Measurements from ENCODE around the gene POGZ. TPM values are rescaled to one million over a fixed set of nuclear protein-coding genes. Genes with fewer than 3 reads are reported as not detected.

Gene POGZ
- total and polyA plus RNA-seq, 2 of the 13 experiments (the other 11 are each of a cell fraction or from before 2014, with no cell fraction given): 15.3 to 45.6 TPM

- TF ChIP-seq MXD1 (CRISPR knock-in tag; IDR thresholded peaks at IDR 0.05) (no peak), ZNF296 (CRISPR knock-in tag; conservative IDR thresholded peaks at IDR 0.05) (no peak), ISX (CRISPR knock-in tag; conservative IDR thresholded peaks at IDR 0.05) (no peak), RAD21 (CRISPR knock-in tag; IDR thresholded peaks at IDR 0.05) (no peak)
Observed at GRCh38 chr1:151459331-151460046, at the start of gene POGZ (continued).

GRCh38 chr1:151508833-151509232 is 49.5 kb upstream of the POGZ start:
- no peak for ATAC-seq
- no peak overlapping the region for H3K4me2 ChIP-seq (ENCODE audit: low read depth, low read length)
- H3K27ac ChIP-seq (ENCODE audit: extremely low read length, insufficient read depth, low read length): no peak overlapping the region
- H2AFZ ChIP-seq (ENCODE audit: low read length): no peak overlapping the region
- intact Hi-C loops (cut with micrococcal nuclease; ENCODE audit: unreplicated experiment) (no loop called here), in situ Hi-C loops (cut with HindIII; ENCODE audit: extremely low pct_ligation_motif_present, low pct_unique_long_range_greater_than_20kb) (no loop called here)
- BruUV-seq (replicated peaks): no TSS peak
- 55% methylated on average over 6 of the region's 6 CpGs for WGBS (ENCODE audit: low lambda C conversion rate)
- FAIRE-seq: no peak
- CTCF ChIA-PET (ENCODE audit: low intra/inter-chr PET ratio, low total read pairs): no interaction called here
- H3K79me2 ChIP-seq (ENCODE audit: insufficient read depth, low read length): no peaks in the 10 kb centered on the region
- peaks cover 44% of the 10 kb centered on the region for H3K4me1 ChIP-seq (ENCODE audit: insufficient read depth, low read length)
- no peaks in the 10 kb centered on the region for H3K9me3 ChIP-seq (ENCODE audit: low read length)
- DNase-seq (ENCODE audit: low spot score): no peak
- POLR2A ChIA-PET: no interaction called here
- H3K4me3 ChIP-seq (replicated peaks in 1 of 3; ENCODE audit: insufficient read depth in 1 of 3, low read depth in 2 of 3, low read length in 3 of 3): no peak overlapping the region
- H3K36me3 ChIP-seq (replicated peaks in 1 of 2; ENCODE audit: control insufficient read depth in 1 of 2, insufficient read depth in 2 of 2, low read length in 2 of 2): no peaks in the 10 kb centered on the region
- H3K27me3 ChIP-seq (ENCODE audit: control insufficient read depth in 1 of 2, insufficient read depth in 2 of 2, low read length in 2 of 2): peaks cover 0 to 16% of the 10 kb centered on the region in 2 experiments; a peak in 2 of 5 replicates
- no peaks in the 10 kb centered on the region for H4K20me1 ChIP-seq (ENCODE audit: insufficient read depth, low read length)
- H3K9ac ChIP-seq (ENCODE audit: insufficient read depth, low read depth, low read length): no peak overlapping the region
- TF ChIP-seq PAF1 (CRISPR knock-in tag; IDR thresholded peaks at IDR 0.05) (no peak), KIAA2018 (CRISPR knock-in tag; IDR thresholded peaks at IDR 0.05; ENCODE audit: borderline replicate concordance) (no peak), IKZF5 (CRISPR knock-in tag; IDR thresholded peaks at IDR 0.05) (no peak), MTF1 (CRISPR knock-in tag; IDR thresholded peaks at IDR 0.05) (no peak), ZGPAT (CRISPR knock-in tag; IDR thresholded peaks at IDR 0.05) (no peak)

Measured in HepG2 (cell line).